ENCODE results near the gene MED12L. TPM values are rescaled to one million over a fixed set of nuclear protein-coding genes. Genes with fewer than 3 reads are reported as not detected.
A peak's percentile ranks its signal among the peaks of the same experiment; 100 is the strongest.
"Not testable (repeated sequence)": the region's sequence is repeated elsewhere in the genome, so short reads cannot be mapped to it uniquely, and the experiment has no call there.

MED12L gene
- total RNA-seq, 1 experiment from 2014 or later, result 3.0 TPM

- H3K79me2 ChIP-seq (ENCODE audit: low read depth), result no peaks in the 10 kb centered on the region
- H3K4me2 ChIP-seq, result no peak overlapping the region
- no peaks in the 10 kb centered on the region for H3F3A ChIP-seq (ENCODE audit: insufficient read depth, low read depth)
- H4K20me1 ChIP-seq (ENCODE audit: insufficient read depth), result no peaks in the 10 kb centered on the region
- POLR2A ChIA-PET (ENCODE audit: unreplicated experiment), result no interaction called here
- H3K9me3 ChIP-seq (ENCODE audit: insufficient read depth, low read depth), result no peaks in the 10 kb centered on the region
- no peaks in the 10 kb centered on the region for H3K9me2 ChIP-seq (ENCODE audit: insufficient read depth)
- no peaks in the 10 kb centered on the region for H3K36me3 ChIP-seq (ENCODE audit: low read depth)
- no TSS peak for BruUV-seq (replicated peaks)
- CTCF ChIA-PET, result interaction anchor here (0.6 to 1.1 kb wide), 6 partner anchors 17 to 294 kb away, joined by 3 to 5 read pairs (median 3); no protein-coding TSS in a partner anchor
- H3K4me3 ChIP-seq, result no peak overlapping the region
- TF ChIP-seq EZH2 (IDR thresholded peaks at IDR 0.05; ENCODE audit: low read depth) (no peak), CTCF (conservative IDR thresholded peaks at IDR 0.05) (peak; percentile 92)
- no peak overlapping the region for H2AFZ ChIP-seq
- no peak overlapping the region for H3K27ac ChIP-seq
- intact Hi-C loops (cut with micrococcal nuclease; ENCODE audit: unreplicated experiment), result loop anchor here (1.0 to 5.0 kb wide), 7 partner anchors 59 to 1404 kb away; no protein-coding TSS in a partner anchor
- no peaks in the 10 kb centered on the region for H3K27me3 ChIP-seq (ENCODE audit: insufficient read depth, low read depth)
- peak; percentile 53 to 73 for DNase-seq
- no peaks in the 10 kb centered on the region for H3K4me1 ChIP-seq (replicated peaks; ENCODE audit: insufficient read depth)
These were observed 83.0 kb downstream of the MED12L start for GRCh38 chr3:151168269-151169094.

- POLR2A ChIA-PET (ENCODE audit: unreplicated experiment), result no interaction called here
- no peak for TF ChIP-seq CTCF (conservative IDR thresholded peaks at IDR 0.05)
- TF ChIP-seq EZH2 (IDR thresholded peaks at IDR 0.05; ENCODE audit: low read depth), result no peak
- no peaks in the 10 kb centered on the region for H3K9me2 ChIP-seq (ENCODE audit: insufficient read depth)
- no peaks in the 10 kb centered on the region for H3K36me3 ChIP-seq (ENCODE audit: low read depth)
- CTCF ChIA-PET, result no interaction called here
- H2AFZ ChIP-seq, result no peak overlapping the region
- no peaks in the 10 kb centered on the region for H3F3A ChIP-seq (ENCODE audit: insufficient read depth, low read depth)
- H3K79me2 ChIP-seq (ENCODE audit: low read depth), result no peaks in the 10 kb centered on the region
- H3K27ac ChIP-seq, result no peak overlapping the region
- intact Hi-C loops (cut with micrococcal nuclease; ENCODE audit: unreplicated experiment), result loop anchor here (2.0 to 5.0 kb wide), 4 partner anchors 58 to 1403 kb away; no protein-coding TSS in a partner anchor
- no peaks in the 10 kb centered on the region for H4K20me1 ChIP-seq (ENCODE audit: insufficient read depth)
- BruUV-seq (replicated peaks), result no TSS peak
- no peak overlapping the region for H3K4me2 ChIP-seq
- no peaks in the 10 kb centered on the region for H3K9me3 ChIP-seq (ENCODE audit: insufficient read depth, low read depth)
- H3K27me3 ChIP-seq (ENCODE audit: insufficient read depth, low read depth), result no peaks in the 10 kb centered on the region
- DNase-seq, result no peak
- H3K4me1 ChIP-seq (replicated peaks; ENCODE audit: insufficient read depth), result no peaks in the 10 kb centered on the region
- no peak overlapping the region for H3K4me3 ChIP-seq
These were observed 83.9 kb downstream of the MED12L start for GRCh38 chr3:151169262-151169947.

- H3K9me3 ChIP-seq (ENCODE audit: insufficient read depth, low read depth); DNase-seq; H3F3A ChIP-seq (ENCODE audit: insufficient read depth, low read depth); H3K79me2 ChIP-seq (ENCODE audit: low read depth); H3K9me2 ChIP-seq (ENCODE audit: insufficient read depth); BruUV-seq (replicated peaks); H3K4me2 ChIP-seq; H2AFZ ChIP-seq; H4K20me1 ChIP-seq (ENCODE audit: insufficient read depth); H3K36me3 ChIP-seq (ENCODE audit: low read depth); H3K4me3 ChIP-seq; H3K4me1 ChIP-seq (replicated peaks; ENCODE audit: insufficient read depth); H3K27ac ChIP-seq; H3K27me3 ChIP-seq (ENCODE audit: insufficient read depth, low read depth); POLR2A ChIA-PET (ENCODE audit: unreplicated experiment); CTCF ChIA-PET: not testable (repeated sequence)
- intact Hi-C loops (cut with micrococcal nuclease; ENCODE audit: unreplicated experiment), result loop anchor here (2.0 to 5.0 kb wide), 4 partner anchors 57 to 1402 kb away; no protein-coding TSS in a partner anchor
These were observed 84.7 kb downstream of the MED12L start for GRCh38 chr3:151169948-151170679.
